Brain microvascular endothelial cell (primary cell): ENCODE data around the gene ARMC6.

Experiments used
- DNase-seq: peaks from one replicate; pipeline ENCODE4 v3.0.0-alpha.2; 2020
- H3K27ac ChIP-seq: fragments of 250-450 bp; sonication (Bioruptor Pico); 2 replicates; pipeline ENCODE4 v1.5.1; 2020; ENCODE audit warnings: mild to moderate bottlenecking, moderate library complexity
- H3K27me3 ChIP-seq: fragments of 250-450 bp; sonication (Bioruptor Pico); replicated peaks from 2 replicates; pipeline ENCODE4 v1.5.1; 2020; ENCODE audit warnings: mild to moderate bottlenecking
- H3K36me3 ChIP-seq: fragments of 250-450 bp; sonication (Bioruptor Pico); replicated peaks from 2 replicates; pipeline ENCODE4 v1.5.1; 2020; ENCODE audit warnings: mild to moderate bottlenecking
- H3K4me3 ChIP-seq: 2 replicates; pipeline ENCODE4 v1.5.1; 2011; ENCODE audit warnings: low read depth, mild to moderate bottlenecking, control low read depth, low read length, moderate library complexity
- CTCF ChIP-seq: IDR thresholded peaks from 2 replicates; pipeline ENCODE4 v1.5.1; 2011; ENCODE audit warnings: low read depth, mild to moderate bottlenecking, moderate library complexity, low read length, control low read depth, inconsistent platforms; ENCODE audit errors: missing control alignments
- in situ Hi-C: cut with HindIII; loops from 2 replicates; pipeline ENCODE4 v1.10.0; 2017; ENCODE audit warnings: low sequenced_read_pairs, low pct_ligation_motif_present

The ARMC6 gene

GRCh38 chr19:18990128-18990708 is 43.2 kb upstream of the ARMC6 start:
- no peak overlapping the region for H3K4me3 ChIP-seq
- no peak overlapping the region for H3K27ac ChIP-seq
- in situ Hi-C loops: no loop called here
- no peak for DNase-seq
- no peaks in the 10 kb centered on the region for H3K27me3 ChIP-seq
- peaks cover 37% of the 10 kb centered on the region for H3K36me3 ChIP-seq
- TF ChIP-seq CTCF: no peak

- TF ChIP-seq CTCF: no peak
- no peak for DNase-seq
- H3K27me3 ChIP-seq: no peaks in the 10 kb centered on the region
- H3K4me3 ChIP-seq: no peak overlapping the region
- H3K27ac ChIP-seq: no peak overlapping the region
- in situ Hi-C loops: no loop called here
- H3K36me3 ChIP-seq: peaks cover 37% of the 10 kb centered on the region
Observed at GRCh38 chr19:18991006-18991405, 42.4 kb upstream of the ARMC6 start.

DNA sequence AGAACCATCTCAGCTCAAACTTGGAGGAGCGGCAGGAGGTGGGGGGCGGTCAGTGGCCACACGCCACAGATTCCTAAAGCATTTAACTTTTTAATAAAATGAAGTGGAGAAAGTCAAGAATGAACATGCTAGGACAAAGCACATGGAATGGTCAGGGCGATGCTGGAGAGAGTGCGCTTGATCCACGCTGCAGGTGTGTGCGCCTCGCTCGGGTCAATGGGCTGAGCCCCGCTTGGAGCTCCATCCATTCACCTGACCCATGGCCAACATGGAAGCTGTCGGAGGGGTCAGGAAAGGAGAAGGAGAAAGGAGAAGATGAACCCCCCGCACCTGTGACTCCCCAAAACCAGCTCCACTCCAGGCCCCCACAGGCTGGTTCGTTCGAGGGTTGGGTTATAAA is 41.9 kb upstream of the ARMC6 start:
- Histone ChIP-seq H3K36me3 (peaks cover 37% of the 10 kb centered on the region), H3K27me3 (no peaks in the 10 kb centered on the region), H3K27ac (no peak overlapping the region), H3K4me3 (no peak overlapping the region)
- in situ Hi-C loops: no loop called here
- TF ChIP-seq CTCF: no peak
- DNase-seq: no peak

DNA sequence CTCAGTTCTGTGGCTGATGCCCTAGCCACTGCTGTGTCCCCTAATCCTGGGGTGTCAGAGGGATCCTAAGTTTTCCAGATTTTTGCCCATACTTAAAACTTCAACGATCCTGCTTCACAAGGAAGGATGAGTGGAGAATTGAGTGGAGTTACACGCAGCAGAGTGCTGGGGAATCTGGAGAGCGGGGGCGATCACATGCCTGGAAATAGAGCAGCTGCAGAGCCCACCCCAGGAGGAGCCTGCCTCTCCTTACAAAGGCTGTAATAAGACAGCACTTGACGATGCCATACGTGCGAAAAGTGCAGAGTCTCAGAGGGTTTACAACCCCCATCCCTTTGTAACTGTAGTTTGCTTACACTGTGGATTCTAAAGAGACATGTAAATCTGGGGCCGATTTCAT is 40.7 kb upstream of the ARMC6 start:
- no peaks in the 10 kb centered on the region for H3K27me3 ChIP-seq
- H3K4me3 ChIP-seq: no peak overlapping the region
- DNase-seq: no peak
- in situ Hi-C loops: no loop called here
- H3K36me3 ChIP-seq: peaks cover 45% of the 10 kb centered on the region
- no peak overlapping the region for H3K27ac ChIP-seq
- TF ChIP-seq CTCF: no peak

DNA sequence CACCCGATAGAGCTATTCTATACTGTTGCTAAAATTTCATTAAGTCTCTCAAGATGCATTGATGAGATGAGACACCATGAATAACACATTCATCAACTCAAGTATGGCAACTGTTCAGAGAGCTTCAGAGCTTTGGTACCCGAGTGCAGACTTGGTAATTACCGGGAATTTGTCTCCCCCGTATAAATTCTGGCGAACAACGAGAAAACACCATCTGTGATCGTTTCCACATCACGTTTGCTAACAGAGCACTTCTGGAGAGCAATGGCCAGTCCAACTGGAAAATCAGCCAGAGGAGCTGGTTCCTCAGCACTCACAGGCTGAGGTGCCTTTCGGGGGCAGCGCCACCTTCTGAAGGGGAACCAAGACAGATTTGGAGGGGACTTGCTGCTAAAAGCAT is 40.3 kb upstream of the ARMC6 start:
- Histone ChIP-seq H3K36me3 (peaks cover 48% of the 10 kb centered on the region), H3K4me3 (no peak overlapping the region), H3K27ac (no peak overlapping the region), H3K27me3 (no peaks in the 10 kb centered on the region)
- in situ Hi-C loops: no loop called here
- no peak for DNase-seq
- no peak for TF ChIP-seq CTCF

DNA sequence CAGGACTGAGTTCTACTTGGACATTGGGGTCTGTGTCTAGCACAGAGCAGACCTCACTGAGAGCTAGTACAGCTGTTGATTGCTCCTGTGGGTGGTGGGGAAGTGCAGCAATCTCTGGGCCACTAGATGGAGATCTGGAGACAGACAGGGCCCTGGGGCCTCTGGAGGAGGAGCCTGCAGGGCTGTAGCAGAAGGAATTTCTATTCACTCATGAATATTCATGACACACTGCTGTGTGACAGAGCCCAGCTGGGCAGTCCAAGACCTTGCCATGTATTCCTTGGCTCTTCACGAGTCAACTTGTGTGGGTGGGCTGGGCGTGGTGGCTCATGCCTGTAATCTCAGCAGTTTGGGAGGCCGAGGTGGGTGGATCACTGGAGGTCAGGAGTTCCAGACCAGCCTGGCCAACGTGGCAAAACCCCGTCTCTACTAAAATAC is 37.6 kb upstream of the ARMC6 start:
- in situ Hi-C loops: no loop called here
- peaks cover 66% of the 10 kb centered on the region for H3K36me3 ChIP-seq
- peak; percentile 87 for TF ChIP-seq CTCF
- no peak overlapping the region for H3K4me3 ChIP-seq
- H3K27ac ChIP-seq: no peak overlapping the region
- DNase-seq: peak; percentile 88
- H3K27me3 ChIP-seq: no peaks in the 10 kb centered on the region
